Heart left ventricle (tissue), 16 donors: ENCODE results near the gene RAET1E. TPM values are rescaled to one million over a fixed set of nuclear protein-coding genes. Genes with fewer than 3 reads are reported as not detected.
A peak's percentile ranks its signal among the peaks of the same experiment; 100 is the strongest.

Experiments used
- ATAC-seq, 4 donors: fragments of 200-7000 bp; cut with Tn5 transposase; one replicate each; pipeline ENCODE4 v1.9.1; 2020 to 2022; ENCODE audit warnings: moderate library complexity in 4 of 4, mild to moderate bottlenecking in 3 of 4, moderate number of reproducible peaks in 1 of 4
- DNase-seq, 5 donors: peaks; one replicate each; pipeline ENCODE4 v3.0.0-alpha.2; 2020
- H3K27ac ChIP-seq, 12 donors: fragments of 200-600 bp; sonication (generic) in 4 of 12; one replicate each; pipeline versions ENCODE4 v1.5.0 to v1.8.0; 2016 to 2022; ENCODE audit warnings: mild to moderate bottlenecking in 2 of 12
- H3K27me3 ChIP-seq, 9 donors: fragments of 200-600 bp; sonication (generic) in 2 of 9; one replicate each; pipeline versions ENCODE4 v1.5.1 to v1.8.0; 2016 to 2022; ENCODE audit warnings: mild to moderate bottlenecking in 3 of 9
- H3K36me3 ChIP-seq, 9 donors: fragments of 200-600 bp; sonication (generic) in 2 of 9; one replicate each; pipeline versions ENCODE4 v1.5.0 to v1.8.0; 2018 to 2022; ENCODE audit warnings: mild to moderate bottlenecking in 2 of 9
- H3K4me1 ChIP-seq, 12 donors: fragments of 200-600 bp; sonication (generic) in 4 of 12; one replicate each; pipeline versions ENCODE4 v1.5.0 to v1.8.0; 2016 to 2022; ENCODE audit warnings: mild to moderate bottlenecking in 3 of 12
- H3K4me3 ChIP-seq, 12 donors: fragments of 200-600 bp; sonication (generic) in 4 of 12; one replicate each; pipeline versions ENCODE4 v1.5.0 to v1.8.0; 2017 to 2022; ENCODE audit warnings: mild to moderate bottlenecking in 9 of 12, moderate library complexity in 4 of 12
- H3K9me3 ChIP-seq, 12 donors: fragments of 200-600 bp; sonication (generic) in 4 of 12; one replicate each; pipeline versions ENCODE4 v1.5.0 to v1.8.0; 2016 to 2022; ENCODE audit warnings: mild to moderate bottlenecking in 1 of 12
- CTCF ChIP-seq, 12 donors: fragments of 200-600 bp; sonication (generic) in 4 of 12; IDR thresholded peaks; one replicate each; pipeline versions ENCODE4 v1.5.0 to v1.8.0; 2018 to 2022; ENCODE audit warnings: antibody characterized with exemption in 12 of 12, mild to moderate bottlenecking in 5 of 12
- POLR2A ChIP-seq, 2 donors: fragments of 450-650 bp; IDR thresholded peaks; one replicate each; pipeline ENCODE4 v1.6.1; 2017; ENCODE audit warnings: antibody characterized with exemption in 2 of 2, mild to moderate bottlenecking in 2 of 2, moderate library complexity in 2 of 2
- WGBS, 4 donors: extraction: QIAGEN DNeasy Blood & Tissue Kit in 2 of 4; methylation state at CpG; one replicate each; pipeline versions ENCODE4 v1.1.5 to v1.1.7; 2013 to 2018; 5-methylcytosine and 5-hydroxymethylcytosine counted together
- intact Hi-C, 10 donors: fragments of 100-400 bp; cut with DNase I; formaldehyde crosslinking; loops; one replicate each; pipeline versions ENCODE4 v1.11.1 to v1.14.2; 2022
- polyA plus RNA-seq, 2 donors: library from polyadenylated mRNA; stranded (reverse); fragments of 200-250 nt; gene quantifications; one replicate each; pipeline ENCODE4 v1.2.3, GENCODE V29; 2013
- total RNA-seq, 9 donors: library from RNA; depleted of rRNA in 2 of 9; stranded (reverse); fragments of >200 nt in 2 of 9; fragmentation: NEBNext Ultra II Directional in 3 of 9; extraction: Animal tissue kit (Norgen Biotek cat#: 25700) in 3 of 9; gene quantifications; one replicate each; pipeline versions ENCODE4 v1.1.0 to v1.2.4, GENCODE V29; 2016 to 2023
- donor health status: ischemic (EF 13 %, LVEDD 7.1; RV severe dilation, severe dysfunction).
- donor health status: healthy with polysubstance abuse.
- donor health status: DM: no; HTN: yes; CAD: no.
- donor health status: DM: no; HTN: no; CAD: no.
- donor health status: ischemic (EF 25% LVEDD 6.9; RV normal size, moderate dysfunction).
- donor health status: ischemic (EF 25% LVEDD 5.7; RV mildly dilated, moderate dysfunction).
- donor health status: healthy.
- donor health status: DM: yes; HTN: yes; CAD: no.
- donor health status: ischemic (EF 35%, LVEDD 5.7; RV mildly dilated, moderate dysfunction).
- donor health status: nonischemic (EF 11% LVEDD 7.7; RV severe dilation, severe dysfunction).
- donor health status: DM: yes; HTN: yes; CAD: no.
- donor health status: PGD.
- donor health status: ischemic (EF 29% LVEDD 5.4; RV normal size, mild dysfunction).
- donor health status: nonischemic (EF 23%, LVEDD 6.1; RV moderate dilation, normal function).

RAET1E gene
- total and polyA plus RNA-seq, 11 donors = 0.12 to 5.0 (median 0.46) TPM; not detected in 6

- WGBS, 4 donors = 63 to 77% (median 75%) methylated on average over 3 of the region's 3 CpGs
- H3K9me3 ChIP-seq = no peaks in the 10 kb centered on the region
- no peak for DNase-seq
- H3K4me1 ChIP-seq = no peaks in the 10 kb centered on the region
- H3K36me3 ChIP-seq = no peaks in the 10 kb centered on the region
- H3K4me3 ChIP-seq = no peak overlapping the region
- H3K27me3 ChIP-seq = no peaks in the 10 kb centered on the region
- intact Hi-C loops = no loop called here
- H3K27ac ChIP-seq = no peak overlapping the region
- TF ChIP-seq POLR2A (IDR thresholded peaks at IDR 0.05) (no peak), CTCF (IDR thresholded peaks at IDR 0.05) (no peak)
- no peak for ATAC-seq
Measured at GRCh38 chr6:149887343-149887742, 10.6 kb downstream of the RAET1E start.

GRCh38 chr6:149885888-149886287 is 12.0 kb downstream of the RAET1E start:
- Histone ChIP-seq H3K36me3 (no peaks in the 10 kb centered on the region), H3K4me1 (no peaks in the 10 kb centered on the region), H3K27me3 (no peaks in the 10 kb centered on the region), H3K4me3 (no peak overlapping the region), H3K27ac (no peak overlapping the region), H3K9me3 (no peaks in the 10 kb centered on the region)
- 88 to 94% (median 91%) methylated on average over 3 of the region's 3 CpGs for WGBS, 4 donors
- ATAC-seq (no peak), DNase-seq (no peak)
- intact Hi-C loops = no loop called here
- TF ChIP-seq CTCF (IDR thresholded peaks at IDR 0.05) = no peak
- TF ChIP-seq POLR2A (IDR thresholded peaks at IDR 0.05) = no peak

- Histone ChIP-seq H3K27me3 (no peaks in the 10 kb centered on the region), H3K36me3 (no peaks in the 10 kb centered on the region), H3K27ac (no peak overlapping the region), H3K4me1 (no peaks in the 10 kb centered on the region), H3K9me3 (no peaks in the 10 kb centered on the region), H3K4me3 (no peak overlapping the region)
- no peak for DNase-seq
- ATAC-seq = no peak
- intact Hi-C loops = no loop called here
- 70 to 84% (median 79%) methylated on average over 7 of the region's 7 CpGs for WGBS, 4 donors
- TF ChIP-seq POLR2A (IDR thresholded peaks at IDR 0.05) = no peak
- no peak for TF ChIP-seq CTCF (IDR thresholded peaks at IDR 0.05)
Measured at GRCh38 chr6:149884617-149885016, 13.3 kb downstream of the RAET1E start.

- Histone ChIP-seq H3K27me3 (no peaks in the 10 kb centered on the region), H3K36me3 (no peaks in the 10 kb centered on the region), H3K9me3 (no peaks in the 10 kb centered on the region), H3K4me3 (no peak overlapping the region), H3K4me1 (no peaks in the 10 kb centered on the region), H3K27ac (no peak overlapping the region)
- DNase-seq = peak in 2 of 5 donors; percentile 42 to 49
- peak in 2 of 4 donors; percentile 36 to 37 for ATAC-seq
- TF ChIP-seq POLR2A (IDR thresholded peaks at IDR 0.05) = no peak
- TF ChIP-seq CTCF (IDR thresholded peaks at IDR 0.05) = no peak
- intact Hi-C loops = no loop called here
- 37 to 55% (median 46%) methylated on average over 11 of the region's 11 CpGs for WGBS, 4 donors
Measured at GRCh38 chr6:149884215-149884614, 13.7 kb downstream of the RAET1E start.
